ENCODE results near the gene OLFML2A. TPM values are rescaled to one million over a fixed set of nuclear protein-coding genes. Genes with fewer than 3 reads are reported as not detected.
A peak's percentile ranks its signal among the peaks of the same experiment; 100 is the strongest.

OLFML2A gene
- total and polyA plus RNA-seq, 2 of the 13 experiments (the other 11 are each of a cell fraction or from before 2014, with no cell fraction given) = 0.01 to 0.02 TPM

- Histone ChIP-seq H4K20me1 (ENCODE audit: insufficient read depth, low read length) (peaks cover 15% of the 10 kb centered on the region; the same call in 1 of the 2 replicates), H3K9ac (ENCODE audit: insufficient read depth, low read depth, low read length) (0 out of 2 replicates have a peak overlapping the region, but pooled peaks have one; percentile 28), H3K79me2 (ENCODE audit: insufficient read depth, low read length) (no peaks in the 10 kb centered on the region), H3K4me2 (ENCODE audit: low read depth, low read length) (peak overlapping the region; percentile 86), H3K36me3 (replicated peaks in 1 of 2; ENCODE audit: control insufficient read depth in 1 of 2, insufficient read depth in 2 of 2, low read length in 2 of 2) (peaks cover 5 to 18% of the 10 kb centered on the region in 2 experiments), H3K4me3 (replicated peaks in 1 of 3; ENCODE audit: insufficient read depth in 1 of 3, low read depth in 2 of 3, low read length in 3 of 3) (peak overlapping the region; percentile 24 to 69 (median 54); a peak in 5 of 6 replicates), H3K27me3 (ENCODE audit: control insufficient read depth in 1 of 2, insufficient read depth in 2 of 2, low read length in 2 of 2) (no peaks in the 10 kb centered on the region; a peak in 2 of 5 replicates), H3K27ac (ENCODE audit: extremely low read length, insufficient read depth, low read length) (no peak overlapping the region), H3K9me3 (ENCODE audit: low read length) (no peaks in the 10 kb centered on the region), H2AFZ (ENCODE audit: low read length) (no peak overlapping the region), H3K4me1 (ENCODE audit: insufficient read depth, low read length) (peaks cover 35% of the 10 kb centered on the region)
- no peak for TF ChIP-seq ZNF276 (CRISPR knock-in tag; IDR thresholded peaks at IDR 0.05; ENCODE audit: low read depth)
- TF ChIP-seq MNT (IDR thresholded peaks at IDR 0.05) = no peak
- no peak for TF ChIP-seq POLR2G (IDR thresholded peaks at IDR 0.05; ENCODE audit: low read depth, low read length)
- TF ChIP-seq THRA (CRISPR knock-in tag; IDR thresholded peaks at IDR 0.05; ENCODE audit: borderline replicate concordance) = no peak
- TF ChIP-seq NFE2L2 (IDR thresholded peaks at IDR 0.05; ENCODE audit: low read length) = no peak
- TF ChIP-seq HDAC1 (CRISPR knock-in tag; IDR thresholded peaks at IDR 0.05) = no peak
- TF ChIP-seq MAFG (CRISPR knock-in tag; IDR thresholded peaks at IDR 0.05) = no peak
- TF ChIP-seq MIXL1 (CRISPR knock-in tag; IDR thresholded peaks at IDR 0.05) = no peak
- no peak for TF ChIP-seq NCOA2 (CRISPR knock-in tag; IDR thresholded peaks at IDR 0.05)
- TF ChIP-seq, protein P1, sequence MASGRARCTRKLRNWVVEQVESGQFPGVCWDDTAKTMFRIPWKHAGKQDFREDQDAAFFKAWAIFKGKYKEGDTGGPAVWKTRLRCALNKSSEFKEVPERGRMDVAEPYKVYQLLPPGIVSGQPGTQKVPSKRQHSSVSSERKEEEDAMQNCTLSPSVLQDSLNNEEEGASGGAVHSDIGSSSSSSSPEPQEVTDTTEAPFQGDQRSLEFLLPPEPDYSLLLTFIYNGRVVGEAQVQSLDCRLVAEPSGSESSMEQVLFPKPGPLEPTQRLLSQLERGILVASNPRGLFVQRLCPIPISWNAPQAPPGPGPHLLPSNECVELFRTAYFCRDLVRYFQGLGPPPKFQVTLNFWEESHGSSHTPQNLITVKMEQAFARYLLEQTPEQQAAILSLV (CRISPR knock-in tag; IDR thresholded peaks at IDR 0.05; ENCODE audit: borderline replicate concordance) = no peak
- TF ChIP-seq GFI1 (CRISPR knock-in tag; IDR thresholded peaks at IDR 0.05; ENCODE audit: borderline replicate concordance) = no peak
- TF ChIP-seq BRCA1 (CRISPR knock-in tag; IDR thresholded peaks at IDR 0.05) = no peak
- no peak for TF ChIP-seq ELF3 (CRISPR knock-in tag; IDR thresholded peaks at IDR 0.05)
- TF ChIP-seq, protein P2, sequence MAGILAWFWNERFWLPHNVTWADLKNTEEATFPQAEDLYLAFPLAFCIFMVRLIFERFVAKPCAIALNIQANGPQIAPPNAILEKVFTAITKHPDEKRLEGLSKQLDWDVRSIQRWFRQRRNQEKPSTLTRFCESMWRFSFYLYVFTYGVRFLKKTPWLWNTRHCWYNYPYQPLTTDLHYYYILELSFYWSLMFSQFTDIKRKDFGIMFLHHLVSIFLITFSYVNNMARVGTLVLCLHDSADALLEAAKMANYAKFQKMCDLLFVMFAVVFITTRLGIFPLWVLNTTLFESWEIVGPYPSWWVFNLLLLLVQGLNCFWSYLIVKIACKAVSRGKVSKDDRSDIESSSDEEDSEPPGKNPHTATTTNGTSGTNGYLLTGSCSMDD (CRISPR knock-in tag; IDR thresholded peaks at IDR 0.05) = no peak
- TF ChIP-seq MBD4 (IDR thresholded peaks at IDR 0.05; ENCODE audit: borderline replicate concordance, low read length) = no peak
- no TSS peak for BruUV-seq (replicated peaks)
- intact Hi-C loops (cut with micrococcal nuclease; ENCODE audit: unreplicated experiment) = loop anchor here (2.0 kb wide), 1 partner anchor 59 kb away; no protein-coding TSS in a partner anchor
- in situ Hi-C loops (cut with HindIII; ENCODE audit: extremely low pct_ligation_motif_present, low pct_unique_long_range_greater_than_20kb) = loop anchor here (5.0 kb wide), 1 partner anchor 81 kb away; the partner anchor contains the start of gene NR6A1
- WGBS (ENCODE audit: low lambda C conversion rate) = no CpG with 5 or more reads among the region's 11 CpGs
- ATAC-seq (peak; percentile 0; the same call in 2 of the 3 replicates), DNase-seq (ENCODE audit: low spot score) (no peak), FAIRE-seq (no peak)
- ChIA-PET CTCF (ENCODE audit: low intra/inter-chr PET ratio, low total read pairs) (interaction anchor here (1.8 to 3.4 kb wide), 4 partner anchors 13 to 80 kb away, joined by 16 to 167 read pairs (median 27); partner anchors contain the start of genes NR6A1 and OLFML2A), POLR2A (interaction anchor here (1.0 to 4.2 kb wide), 7 partner anchors 8 to 83 kb away, joined by 3 to 39 read pairs (median 6); partner anchors contain the start of genes ARPC5L, NR6A1, OLFML2A and RPL35)
Measured at GRCh38 chr9:124853605-124854143, 76.7 kb downstream of the OLFML2A start.

Measured in HepG2 (cell line).